NCI-H1930 (cell line): ENCODE results near the gene HBD.
A peak's percentile ranks its signal among the peaks of the same experiment; 100 is the strongest.

Experiments
- DNase-seq, 2 experiments: peaks; one replicate each; lab custom pipeline; 2025; lab: John Stamatoyannopoulos, UW

Gene HBD

GRCh38 chr11:5232176-5232575 lies 2.1 kb downstream of the HBD start:
- DNase-seq = no peak

- no peak for DNase-seq
Measured at GRCh38 chr11:5231111-5231510, 3.2 kb downstream of the HBD start.

GRCh38 chr11:5230266-5230665 lies 4.0 kb downstream of the HBD start:
- DNase-seq = no peak

- no peak for DNase-seq
Measured at GRCh38 chr11:5229796-5230195, 4.5 kb downstream of the HBD start.

- DNase-seq = no peak
Measured at GRCh38 chr11:5229356-5229755, 4.9 kb downstream of the HBD start.

GRCh38 chr11:5228124-5228523 lies 6.2 kb downstream of the HBD start:
- no peak for DNase-seq

GRCh38 chr11:5227681-5228080 lies 6.6 kb downstream of the HBD start:
- no peak for DNase-seq

GRCh38 chr11:5226732-5227310 lies 7.5 kb downstream of the HBD start, which contains the start of gene HBB:
Gene HBB, minus strand, starts transcription at chr11:5227071. Its CDS starts 50 bp downstream, at chr11:5227021.
- no peak for DNase-seq

GRCh38 chr11:5225480-5225871 lies 8.8 kb downstream of the HBD start:
- no peak for DNase-seq

GRCh38 chr11:5224538-5225479 lies 9.5 kb downstream of the HBD start:
- no peak for DNase-seq

GRCh38 chr11:5223686-5224085 lies 10.6 kb downstream of the HBD start:
- no peak for DNase-seq

GRCh38 chr11:5223146-5223545 lies 11.1 kb downstream of the HBD start:
- no peak for DNase-seq

- DNase-seq = no peak
Measured at GRCh38 chr11:5210376-5210885, 23.9 kb downstream of the HBD start.

GRCh38 chr11:5204787-5205186 lies 29.5 kb downstream of the HBD start:
- DNase-seq = peak; percentile 8 to 25

GRCh38 chr11:5203366-5203765 lies 30.9 kb downstream of the HBD start:
- no peak for DNase-seq

GRCh38 chr11:5200582-5200981 lies 33.7 kb downstream of the HBD start, which contains the start of gene OR51V1:
Gene OR51V1, minus strand, starts transcription at chr11:5200682. Its CDS starts 0 bp downstream, at chr11:5200682.
- DNase-seq = no peak

- DNase-seq = no peak
Measured at GRCh38 chr11:5198285-5198684, 36.0 kb downstream of the HBD start.

GRCh38 chr11:5197536-5197935 lies 36.7 kb downstream of the HBD start:
- DNase-seq = no peak

GRCh38 chr11:5196731-5197130 lies 37.6 kb downstream of the HBD start:
- no peak for DNase-seq

- DNase-seq = no peak
Measured at GRCh38 chr11:5196067-5196466, 38.2 kb downstream of the HBD start.

- no peak for DNase-seq
Measured at GRCh38 chr11:5192738-5193137, 41.5 kb downstream of the HBD start.

- no peak for DNase-seq
Measured at GRCh38 chr11:5188201-5188600, 46.1 kb downstream of the HBD start.
